Hepatocyte (in vitro differentiated cells): ENCODE measurements around the gene BCL2L12. TPM values are rescaled to one million over a fixed set of nuclear protein-coding genes. Genes with fewer than 3 reads are reported as not detected.

ENCODE experiments used
- DNase-seq: peaks from one replicate; pipeline ENCODE4 v3.0.0-alpha.2; 2016; ENCODE audit warnings: low spot score
- H2AFZ ChIP-seq: fragments of 200-600 bp; sonication (generic); 2 replicates; pipeline ENCODE4 v1.6.0; 2016; ENCODE audit warnings: antibody characterized with exemption, mild to moderate bottlenecking
- H3K27ac ChIP-seq: fragments of 200-600 bp; sonication (generic); 2 replicates; pipeline ENCODE4 v1.5.1; 2016; ENCODE audit warnings: mild to moderate bottlenecking
- H3K27me3 ChIP-seq: fragments of 200-600 bp; sonication (generic); 2 replicates; pipeline ENCODE4 v1.6.1; 2016
- H3K36me3 ChIP-seq: fragments of 200-600 bp; sonication (generic); replicated peaks from 2 replicates; pipeline ENCODE4 v1.5.1; 2016; ENCODE audit warnings: low read depth; ENCODE audit not compliant: insufficient read depth
- H3K4me1 ChIP-seq: fragments of 200-600 bp; sonication (generic); 2 replicates; pipeline ENCODE4 v1.5.1; 2016; ENCODE audit warnings: mild to moderate bottlenecking, moderate library complexity; ENCODE audit not compliant: insufficient read depth
- H3K4me2 ChIP-seq: fragments of 200-600 bp; sonication (generic); 2 replicates; pipeline ENCODE4 v1.6.0; 2016
- H3K4me3 ChIP-seq: fragments of 200-600 bp; sonication (generic); 2 replicates; pipeline ENCODE4 v1.5.1; 2016; ENCODE audit warnings: mild to moderate bottlenecking
- H3K79me2 ChIP-seq: fragments of 200-600 bp; sonication (generic); 2 replicates; pipeline ENCODE4 v1.6.0; 2017; ENCODE audit warnings: mild to moderate bottlenecking
- H3K9me2 ChIP-seq: fragments of 200-600 bp; sonication (generic); replicated peaks from 2 replicates; pipeline ENCODE4 v1.6.0; 2017; ENCODE audit warnings: mild to moderate bottlenecking; ENCODE audit not compliant: insufficient read depth
- H3K9me3 ChIP-seq: fragments of 200-600 bp; sonication (generic); 2 replicates; pipeline ENCODE4 v1.5.1; 2016; ENCODE audit warnings: low read depth, mild to moderate bottlenecking
- H4K20me1 ChIP-seq: fragments of 200-600 bp; sonication (generic); 2 replicates; pipeline ENCODE4 v1.6.0; 2016; ENCODE audit warnings: mild to moderate bottlenecking; ENCODE audit not compliant: insufficient read depth, poor library complexity, severe bottlenecking
- CTCF ChIP-seq: fragments of 200-600 bp; sonication (generic); IDR thresholded peaks from 2 replicates; pipeline ENCODE4 v1.5.1; 2016; ENCODE audit warnings: antibody characterized with exemption, mild to moderate bottlenecking; ENCODE audit not compliant: poor library complexity
- EZH2 ChIP-seq: fragments of 200-600 bp; sonication (generic); IDR thresholded peaks from 2 replicates; pipeline ENCODE4 v1.6.1; 2016; ENCODE audit warnings: antibody characterized with exemption, mild to moderate bottlenecking, borderline replicate concordance
- EZH2phosphoT487 ChIP-seq: fragments of 200-600 bp; sonication (generic); IDR thresholded peaks from one replicate; pipeline ENCODE4 v1.6.1; 2018; ENCODE audit warnings: antibody characterized with exemption, mild to moderate bottlenecking, low read depth, moderate library complexity; ENCODE audit not compliant: unreplicated experiment, severe bottlenecking
- WGBS: methylation state at CpG from one replicate; pipeline ENCODE4 v1.1.6; 2016; ENCODE audit warnings: low lambda C conversion rate; ENCODE audit errors: missing lambda C conversion rate; 5-methylcytosine and 5-hydroxymethylcytosine counted together
- polyA plus RNA-seq: library from polyadenylated mRNA; unstranded; fragments of >200 nt; fragmentation: Nextera tagmentation; extraction: Ambion mirVana; gene quantifications from 2 replicates; pipeline ENCODE4 v1.2.1, GENCODE V29; 2016
- total RNA-seq: library from RNA; depleted of rRNA; stranded (reverse); fragments of >200 nt; gene quantifications from 2 replicates; pipeline ENCODE4 v1.2.3, GENCODE V29; 2014

Gene BCL2L12
- total and polyA plus RNA-seq, 2 experiments from 2014 or later, result 4.9 to 28.3 TPM

- no peaks in the 10 kb centered on the region for H3K9me3 ChIP-seq
- peaks cover 32% of the 10 kb centered on the region for H4K20me1 ChIP-seq
- H3K4me2 ChIP-seq, result peak overlapping the region; percentile 75
- peaks cover 57% of the 10 kb centered on the region for H3K79me2 ChIP-seq
- WGBS, result 65% methylated on average over 8 of the region's 10 CpGs
- no peak overlapping the region for H2AFZ ChIP-seq
- DNase-seq, result no peak
- H3K4me3 ChIP-seq, result no peak overlapping the region
- H3K27me3 ChIP-seq, result no peaks in the 10 kb centered on the region
- TF ChIP-seq CTCF (no peak), EZH2phosphoT487 (no peak), EZH2 (no peak)
- no peaks in the 10 kb centered on the region for H3K9me2 ChIP-seq
- no peaks in the 10 kb centered on the region for H3K36me3 ChIP-seq
- H3K4me1 ChIP-seq, result peaks cover 12% of the 10 kb centered on the region
- H3K27ac ChIP-seq, result peak overlapping the region; percentile 75
Observed at GRCh38 chr19:49679771-49680413, 14.2 kb downstream of the BCL2L12 start.

GRCh38 chr19:49680421-49681351 lies 15.0 kb downstream of the BCL2L12 start:
- Histone ChIP-seq H3K36me3 (peaks cover 3% of the 10 kb centered on the region), H3K4me2 (peak overlapping the region; percentile 75), H4K20me1 (peaks cover 32% of the 10 kb centered on the region), H3K27ac (peak overlapping the region; percentile 75), H3K4me3 (no peak overlapping the region), H3K4me1 (peaks cover 12% of the 10 kb centered on the region), H3K79me2 (peaks cover 57% of the 10 kb centered on the region), H3K9me3 (no peaks in the 10 kb centered on the region), H3K9me2 (no peaks in the 10 kb centered on the region), H2AFZ (no peak overlapping the region), H3K27me3 (no peaks in the 10 kb centered on the region)
- 39% methylated on average over 39 of the region's 40 CpGs for WGBS
- DNase-seq, result peak; percentile 96
- TF ChIP-seq EZH2phosphoT487 (no peak), CTCF (peak; percentile 99), EZH2 (no peak)

- DNase-seq, result no peak
- TF ChIP-seq CTCF (no peak), EZH2phosphoT487 (no peak), EZH2 (no peak)
- no peak overlapping the region for H3K4me2 ChIP-seq
- peaks cover 32% of the 10 kb centered on the region for H4K20me1 ChIP-seq
- H3K36me3 ChIP-seq, result peaks cover 3% of the 10 kb centered on the region
- H3K27me3 ChIP-seq, result no peaks in the 10 kb centered on the region
- H2AFZ ChIP-seq, result no peak overlapping the region
- no peak overlapping the region for H3K4me3 ChIP-seq
- H3K79me2 ChIP-seq, result peaks cover 57% of the 10 kb centered on the region
- H3K27ac ChIP-seq, result no peak overlapping the region
- H3K9me2 ChIP-seq, result no peaks in the 10 kb centered on the region
- peaks cover 12% of the 10 kb centered on the region for H3K4me1 ChIP-seq
- 97% methylated on average over 19 of the region's 19 CpGs for WGBS
- H3K9me3 ChIP-seq, result no peaks in the 10 kb centered on the region
Observed at GRCh38 chr19:49681830-49682229, 16.1 kb downstream of the BCL2L12 start.
